ENCODE results near the gene TMBIM4.

GRCh38 chr12:66108386-66108785 lies 61.4 kb downstream of the TMBIM4 start:
- TF ChIP-seq POLR2A (IDR thresholded peaks at IDR 0.05) = no peak
- TF ChIP-seq POLR2AphosphoS5 (IDR thresholded peaks at IDR 0.05) = no peak
